T-helper 2 cell treated with Interferon-gamma antibody and Interleukin-4, amounts not matched to agents 5 μg/mL and 100 μg/mL, for 36 hours (primary cell): ENCODE measurements around the gene ZNF92.
"Not testable (repeated sequence)": the region's sequence is repeated elsewhere in the genome, so short reads cannot be mapped to it uniquely, and the experiment has no call there.

ENCODE experiments used
- DNase-seq: peaks from one replicate; pipeline ENCODE4 v3.0.0; 2021; ENCODE audit warnings: low spot score
- H3K27ac Mint-ChIP-seq: one replicate; pipeline ENCODE4 v1.8.0; 2021; ENCODE audit warnings: mild to moderate bottlenecking, mixed read lengths
- H3K27me3 Mint-ChIP-seq: one replicate; pipeline ENCODE4 v1.8.0; 2021; ENCODE audit warnings: low read depth, mixed read lengths
- H3K36me3 Mint-ChIP-seq: one replicate; pipeline ENCODE4 v1.8.0; 2021; ENCODE audit warnings: low read depth, mixed read lengths
- H3K4me1 Mint-ChIP-seq: one replicate; pipeline ENCODE4 v1.8.0; 2021; ENCODE audit warnings: low read depth, mixed read lengths
- H3K4me3 Mint-ChIP-seq: one replicate; pipeline ENCODE4 v1.8.0; 2022; ENCODE audit warnings: mild to moderate bottlenecking, moderate library complexity, mixed read lengths
- H3K9me3 Mint-ChIP-seq: one replicate; pipeline ENCODE4 v1.8.0; 2021; ENCODE audit warnings: mixed read lengths

The ZNF92 gene

DNA sequence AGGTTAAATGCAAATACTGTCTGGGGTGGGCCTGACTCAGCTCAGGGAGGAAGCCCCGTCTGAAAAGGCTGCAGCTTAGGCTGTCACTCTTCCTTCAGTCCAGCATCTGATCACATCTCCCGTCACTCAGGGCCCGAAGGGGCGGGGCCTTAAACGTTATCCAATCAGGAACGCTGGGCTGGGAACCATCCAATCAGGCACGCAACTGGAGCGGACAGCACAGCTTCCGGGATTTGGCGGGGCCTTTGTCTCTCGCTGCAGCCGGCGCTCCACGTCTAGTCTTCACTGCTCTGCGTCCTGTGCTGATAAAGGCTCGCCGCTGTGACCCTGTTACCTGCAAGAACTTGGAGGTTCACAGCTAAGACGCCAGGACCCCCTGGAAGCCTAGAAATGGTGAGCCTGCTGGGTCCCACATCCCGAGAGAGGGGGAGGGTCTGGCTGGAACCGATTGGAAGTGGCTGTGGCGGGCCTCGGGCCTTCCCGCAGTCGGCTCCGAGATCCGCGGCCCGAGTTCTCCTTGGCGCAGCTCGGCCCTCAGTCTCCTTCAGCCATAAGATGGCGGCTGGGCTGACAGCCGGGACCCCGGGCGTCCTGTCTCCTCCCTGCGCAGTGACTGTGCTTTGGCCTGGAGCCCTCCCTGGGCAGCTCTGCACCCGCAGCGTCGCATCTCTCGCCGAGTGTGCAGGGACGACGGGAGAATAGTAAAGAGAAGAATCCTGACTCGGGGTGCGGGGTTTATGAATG lies at the start of gene ZNF92:
ZNF92 (plus strand) TSS at position 248 of the 744 bp plus-strand sequence; CDS start at position 391, 143 bp downstream.
- H3K4me1 Mint-ChIP-seq: peaks cover 18% of the 10 kb centered on the region
- H3K9me3 Mint-ChIP-seq: no peaks in the 10 kb centered on the region
- H3K27me3 Mint-ChIP-seq: no peaks in the 10 kb centered on the region
- peak within 1 kb of the TSS; percentile 94 for H3K27ac Mint-ChIP-seq
- peaks cover 38% of the 10 kb centered on the region for H3K36me3 Mint-ChIP-seq
- peak within 1 kb of the TSS; percentile 97 for H3K4me3 Mint-ChIP-seq
- peak; percentile 97 for DNase-seq

DNA sequence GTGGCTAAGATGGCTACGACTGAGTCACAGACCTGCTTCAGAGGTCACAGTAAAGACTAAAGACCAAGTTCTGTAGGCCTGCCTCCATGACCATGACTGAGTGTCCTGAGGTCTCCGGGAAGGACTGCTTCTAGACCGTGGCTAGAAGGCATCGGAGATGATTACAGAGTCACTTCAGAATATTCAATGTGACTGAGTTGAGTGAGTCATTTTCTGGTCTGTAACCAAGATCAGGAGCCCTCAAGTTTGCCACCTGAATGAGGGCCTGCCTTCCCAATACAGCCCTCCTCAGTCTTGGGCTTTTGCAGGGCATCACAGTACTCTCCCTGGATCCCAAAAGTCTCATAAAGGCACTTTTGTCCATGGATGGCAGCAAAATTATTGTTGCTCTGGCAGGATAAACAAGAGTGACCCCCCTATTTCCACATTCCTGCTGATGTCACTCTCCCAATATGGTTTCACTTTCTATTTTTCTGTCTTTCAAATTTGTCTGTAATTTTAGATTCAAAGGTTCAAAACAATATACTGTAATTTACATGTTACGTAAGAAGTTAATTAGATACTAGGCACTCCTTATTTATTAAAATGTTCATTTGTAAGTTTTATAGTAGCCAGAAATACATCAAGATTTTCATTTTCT lies 47.7 kb upstream of the ZNF92 start:
- Mint-ChIP-seq H3K4me3 (no peak overlapping the region), H3K36me3 (no peaks in the 10 kb centered on the region), H3K4me1 (no peaks in the 10 kb centered on the region), H3K27me3 (no peaks in the 10 kb centered on the region), H3K9me3 (no peaks in the 10 kb centered on the region), H3K27ac (peak overlapping the region; percentile 50)
- no peak for DNase-seq

DNA sequence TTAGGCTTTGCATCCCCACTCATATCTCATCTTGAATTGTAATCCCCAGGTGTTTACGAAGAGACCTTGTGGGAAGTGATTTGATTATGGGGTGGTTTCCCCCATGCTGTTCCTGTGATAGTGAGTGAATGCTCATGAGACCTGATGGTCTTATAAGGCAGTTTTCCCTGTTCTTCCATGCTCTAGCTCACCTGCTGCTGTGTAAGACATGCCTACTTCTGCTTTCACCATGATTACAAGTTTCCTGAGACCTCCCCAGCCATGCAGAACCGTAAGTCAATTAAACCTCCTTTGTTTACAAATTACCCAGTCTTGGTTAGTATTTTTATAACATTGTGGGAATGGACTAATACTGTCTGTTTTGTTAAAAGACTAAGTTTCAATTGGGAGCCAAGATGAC lies 35.3 kb upstream of the ZNF92 start:
- Mint-ChIP-seq H3K36me3 (no peaks in the 10 kb centered on the region), H3K9me3 (peaks cover 2% of the 10 kb centered on the region), H3K27me3 (no peaks in the 10 kb centered on the region), H3K4me1 (no peaks in the 10 kb centered on the region), H3K4me3 (no peak overlapping the region), H3K27ac (no peak overlapping the region)
- no peak for DNase-seq

DNA sequence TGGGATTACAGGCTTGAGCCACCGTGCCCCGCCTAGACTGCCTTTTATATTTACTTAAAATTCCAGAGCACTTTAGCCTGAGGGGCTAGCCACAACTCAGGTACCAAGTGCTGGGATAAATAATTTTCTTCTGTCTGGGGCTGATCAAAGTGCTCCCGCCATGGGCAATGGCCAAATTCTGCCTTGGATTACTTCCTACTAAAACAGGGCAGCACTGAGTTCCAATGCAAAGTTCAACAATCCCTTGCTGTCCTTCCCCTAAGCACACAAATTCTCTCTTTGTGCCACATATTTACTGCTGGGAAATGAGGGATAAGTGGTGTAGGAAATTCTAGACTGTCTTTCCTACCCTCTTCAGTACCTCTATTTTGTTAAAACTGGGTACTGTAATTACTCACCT lies 34.4 kb upstream of the ZNF92 start:
- Mint-ChIP-seq H3K27me3 (no peaks in the 10 kb centered on the region), H3K4me1 (no peaks in the 10 kb centered on the region), H3K36me3 (no peaks in the 10 kb centered on the region), H3K9me3 (peaks cover 2% of the 10 kb centered on the region), H3K4me3 (no peak overlapping the region), H3K27ac (no peak overlapping the region)
- DNase-seq: no peak

DNA sequence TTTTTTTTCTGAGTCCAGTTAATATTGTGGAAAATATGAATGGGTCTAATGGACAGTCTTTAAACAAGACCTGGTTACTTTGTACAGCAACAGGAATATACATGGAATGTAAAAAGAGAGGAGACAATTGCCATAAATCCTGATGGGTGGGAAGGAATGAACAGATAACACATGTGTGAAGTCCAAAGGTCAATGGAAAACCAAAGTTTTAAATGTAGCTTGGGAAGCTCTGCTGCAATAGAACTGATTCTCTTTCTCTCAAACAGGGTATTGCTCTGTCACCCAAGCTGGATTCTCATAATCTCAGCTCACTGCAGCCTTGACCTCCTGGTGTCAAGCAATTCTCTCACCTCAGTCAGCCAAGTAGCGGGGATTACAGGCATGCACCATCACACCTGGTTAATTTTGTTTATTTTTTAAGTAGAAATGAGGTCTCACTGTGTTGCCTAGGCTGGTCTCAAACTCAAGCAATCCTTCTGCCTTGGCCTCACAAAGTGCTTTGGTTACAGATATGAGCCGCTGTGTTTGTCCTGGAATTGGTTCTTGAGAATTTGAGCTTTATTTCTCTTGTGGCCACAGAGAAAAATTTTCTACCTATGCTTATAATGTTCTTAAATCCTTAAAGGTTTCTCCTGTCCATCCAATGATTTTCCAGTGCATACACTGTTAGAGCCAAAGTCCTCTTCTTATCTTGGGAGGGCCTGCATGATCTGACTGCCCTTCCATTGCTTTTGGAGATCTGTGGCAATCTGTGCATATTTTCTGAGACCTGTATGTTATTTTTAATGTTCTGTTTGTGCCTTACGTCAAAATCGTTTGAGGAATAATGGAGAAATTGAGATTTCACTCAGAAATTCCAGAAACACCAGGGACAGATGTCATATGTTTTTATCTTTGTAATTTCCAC lies 30.7 kb upstream of the ZNF92 start:
- DNase-seq: no peak
- H3K4me3 Mint-ChIP-seq: no peak overlapping the region
- peaks cover 2% of the 10 kb centered on the region for H3K9me3 Mint-ChIP-seq
- no peaks in the 10 kb centered on the region for H3K4me1 Mint-ChIP-seq
- H3K36me3 Mint-ChIP-seq: no peaks in the 10 kb centered on the region
- H3K27me3 Mint-ChIP-seq: no peaks in the 10 kb centered on the region
- no peak overlapping the region for H3K27ac Mint-ChIP-seq

DNA sequence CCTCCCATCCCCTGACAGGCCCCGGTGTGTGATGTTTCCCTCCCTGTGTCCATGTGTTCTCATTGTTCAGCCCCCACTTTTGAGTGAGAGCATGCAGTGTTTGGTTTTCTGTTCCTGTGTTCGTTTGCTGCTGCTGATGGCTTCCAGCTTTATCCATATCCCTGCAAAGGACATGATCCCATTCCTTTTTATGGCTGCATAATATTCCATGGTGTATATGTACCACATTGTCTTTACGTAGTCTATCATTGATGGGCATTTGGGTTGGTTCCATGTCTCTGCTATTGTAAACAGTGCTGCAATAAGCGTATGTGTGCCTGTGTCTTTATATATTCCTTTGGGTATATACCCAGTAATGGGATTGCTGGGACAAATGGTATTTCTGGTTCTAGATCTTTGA lies 29.1 kb upstream of the ZNF92 start:
- not testable (repeated sequence) for H3K36me3 Mint-ChIP-seq, H3K4me3 Mint-ChIP-seq, DNase-seq, H3K27ac Mint-ChIP-seq, H3K9me3 Mint-ChIP-seq, H3K4me1 Mint-ChIP-seq, H3K27me3 Mint-ChIP-seq

DNA sequence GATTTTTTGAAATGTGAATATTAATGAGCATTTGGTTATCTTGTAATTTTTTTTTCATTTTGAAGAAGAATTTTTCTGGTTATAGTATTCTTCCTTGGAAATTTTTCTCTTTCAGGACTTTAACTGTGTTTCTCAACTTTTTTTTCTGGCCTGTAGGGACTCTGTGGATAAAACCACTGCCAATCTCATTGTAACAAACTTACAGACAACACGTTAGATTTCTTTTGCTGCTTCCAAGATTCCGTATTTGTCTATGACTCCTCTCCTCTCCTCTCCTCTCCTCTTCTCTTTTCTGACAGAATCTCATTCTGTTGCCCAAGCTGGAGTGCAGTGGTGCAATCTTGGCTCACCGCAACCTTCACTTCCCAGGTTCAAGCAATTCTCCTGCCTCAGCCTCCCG lies 19.4 kb upstream of the ZNF92 start:
- H3K36me3 Mint-ChIP-seq: peaks cover 1% of the 10 kb centered on the region
- no peak for DNase-seq
- no peaks in the 10 kb centered on the region for H3K27me3 Mint-ChIP-seq
- H3K4me3 Mint-ChIP-seq: no peak overlapping the region
- no peak overlapping the region for H3K27ac Mint-ChIP-seq
- H3K9me3 Mint-ChIP-seq: no peaks in the 10 kb centered on the region
- H3K4me1 Mint-ChIP-seq: no peaks in the 10 kb centered on the region

DNA sequence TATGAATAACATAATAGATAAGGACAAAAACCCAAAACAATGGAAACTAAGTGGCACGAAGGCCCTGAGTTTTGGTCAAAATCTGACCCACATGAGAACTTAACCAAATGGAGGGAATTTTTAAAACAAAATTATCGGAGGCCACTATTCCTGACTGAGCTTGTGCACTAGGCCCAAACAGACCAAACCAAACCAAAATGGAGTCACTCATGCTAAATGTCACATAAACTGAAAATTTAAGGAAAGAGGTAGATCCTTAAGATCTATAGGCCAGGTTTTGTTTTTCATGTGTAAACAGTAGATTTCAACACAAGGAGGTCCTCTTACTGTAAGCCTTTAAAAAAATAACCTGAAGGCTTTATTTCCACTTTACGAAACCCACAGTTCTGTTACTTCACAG lies 3.8 kb upstream of the ZNF92 start:
- Mint-ChIP-seq H3K4me1 (peaks cover 5% of the 10 kb centered on the region), H3K36me3 (peaks cover 8% of the 10 kb centered on the region), H3K27ac (no peak overlapping the region), H3K4me3 (no peak overlapping the region), H3K27me3 (no peaks in the 10 kb centered on the region), H3K9me3 (no peaks in the 10 kb centered on the region)
- DNase-seq: no peak

DNA sequence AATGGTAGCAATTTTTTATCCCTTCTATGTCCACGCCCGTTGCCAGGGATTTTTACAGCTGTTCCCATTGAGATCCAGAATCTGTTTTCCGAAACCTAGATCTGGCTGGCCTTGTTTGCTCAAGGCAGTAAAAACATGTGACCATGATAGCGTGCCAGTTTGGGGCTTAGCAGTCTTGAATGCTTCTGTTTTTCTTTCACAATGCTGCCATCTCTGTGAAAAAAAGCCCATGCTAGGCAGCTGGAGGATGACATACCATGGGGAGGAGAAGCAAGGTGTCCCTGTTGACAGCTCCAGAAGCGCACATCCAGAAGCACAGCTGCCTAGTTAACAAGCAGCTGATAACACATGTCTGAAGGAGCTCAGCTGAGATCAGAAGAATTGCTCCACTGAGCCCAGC lies 2.2 kb upstream of the ZNF92 start:
- Mint-ChIP-seq H3K27me3 (no peaks in the 10 kb centered on the region), H3K9me3 (no peaks in the 10 kb centered on the region), H3K4me1 (peaks cover 13% of the 10 kb centered on the region), H3K36me3 (peaks cover 19% of the 10 kb centered on the region), H3K4me3 (no peak overlapping the region), H3K27ac (no peak overlapping the region)
- no peak for DNase-seq

DNA sequence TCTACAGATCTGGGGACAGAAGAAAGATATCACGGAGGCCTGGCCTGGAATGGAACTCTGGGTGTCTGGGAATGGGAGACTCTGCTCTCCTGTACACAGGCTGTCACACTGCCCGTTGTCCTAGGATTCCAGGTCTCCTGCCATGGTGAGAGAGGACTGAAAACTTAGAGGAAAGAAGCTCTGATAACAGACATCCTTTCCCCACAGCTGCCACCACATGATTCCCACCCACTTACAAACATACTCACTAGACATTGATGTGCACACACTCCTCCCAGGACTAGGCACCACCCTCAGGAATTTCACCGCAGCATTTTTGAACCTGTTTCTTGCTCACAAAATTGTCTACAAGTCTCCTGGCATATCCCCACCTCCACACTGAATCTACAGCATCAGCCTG lies 5.7 kb downstream of the ZNF92 start:
- Mint-ChIP-seq H3K4me3 (no peak overlapping the region), H3K27me3 (no peaks in the 10 kb centered on the region), H3K27ac (no peak overlapping the region), H3K36me3 (peaks cover 71% of the 10 kb centered on the region), H3K9me3 (no peaks in the 10 kb centered on the region), H3K4me1 (peaks cover 33% of the 10 kb centered on the region)
- DNase-seq: no peak

DNA sequence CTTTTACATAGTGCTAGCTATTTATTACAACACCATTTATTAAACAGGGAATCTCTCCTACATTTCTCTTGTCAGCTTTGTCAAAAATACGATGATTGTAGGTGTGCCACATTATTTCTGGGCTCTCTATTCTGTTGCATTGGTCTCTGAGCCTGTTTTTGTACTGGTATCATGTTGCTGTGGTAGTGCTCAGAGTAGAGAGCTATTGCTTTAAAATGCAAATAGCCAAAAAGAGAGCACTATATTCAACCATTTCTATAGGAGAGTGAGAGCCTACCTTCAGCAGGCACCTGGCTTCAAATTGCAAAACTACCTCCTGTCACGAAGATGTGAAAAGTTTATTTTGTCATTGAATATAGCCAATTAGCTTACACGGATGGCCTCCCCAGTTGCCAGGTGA lies 8.1 kb downstream of the ZNF92 start:
- Mint-ChIP-seq H3K4me1 (peaks cover 23% of the 10 kb centered on the region), H3K36me3 (peaks cover 71% of the 10 kb centered on the region), H3K9me3 (no peaks in the 10 kb centered on the region), H3K27me3 (no peaks in the 10 kb centered on the region), H3K27ac (no peak overlapping the region), H3K4me3 (no peak overlapping the region)
- no peak for DNase-seq

DNA sequence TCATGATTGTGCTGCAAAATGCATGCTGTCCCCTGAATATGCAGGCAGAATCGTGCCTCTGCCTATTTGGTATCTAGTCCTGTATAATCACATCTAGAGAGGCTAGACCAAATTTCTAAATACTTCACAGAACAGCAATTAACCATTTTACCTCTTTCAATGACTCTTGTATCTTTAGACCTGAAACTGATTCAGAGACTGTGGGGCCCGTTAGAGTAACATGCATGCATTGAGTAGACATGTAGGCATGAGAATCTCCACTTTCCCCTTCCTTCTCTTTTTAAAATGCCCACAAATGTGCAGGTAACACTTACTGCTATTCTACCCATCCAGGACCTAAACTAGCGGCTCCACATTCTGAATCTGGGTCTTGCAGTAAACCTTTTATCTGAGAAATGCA lies 8.8 kb downstream of the ZNF92 start:
- Mint-ChIP-seq H3K27ac (no peak overlapping the region), H3K36me3 (peaks cover 67% of the 10 kb centered on the region), H3K4me3 (no peak overlapping the region), H3K27me3 (no peaks in the 10 kb centered on the region), H3K9me3 (peaks cover 3% of the 10 kb centered on the region), H3K4me1 (peaks cover 19% of the 10 kb centered on the region)
- DNase-seq: no peak

DNA sequence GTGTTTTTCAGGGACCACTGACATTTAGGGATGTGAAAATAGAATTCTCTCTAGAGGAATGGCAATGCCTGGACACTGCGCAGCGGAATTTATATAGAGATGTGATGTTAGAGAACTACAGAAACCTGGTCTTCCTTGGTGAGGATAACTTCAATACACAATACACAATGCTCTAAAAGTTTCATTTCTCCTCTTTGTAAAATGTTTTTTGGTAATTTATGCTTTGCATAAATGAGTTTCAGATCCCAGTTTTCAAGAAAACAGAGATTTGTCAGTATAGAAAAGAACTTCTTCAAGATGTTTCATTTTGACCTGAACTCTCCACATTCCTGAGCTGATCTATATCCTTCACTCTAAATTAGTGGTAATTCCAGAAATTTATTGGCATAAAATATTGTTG lies 14.2 kb downstream of the ZNF92 start:
- Mint-ChIP-seq H3K27me3 (no peaks in the 10 kb centered on the region), H3K4me1 (peaks cover 1% of the 10 kb centered on the region), H3K9me3 (peaks cover 20% of the 10 kb centered on the region), H3K36me3 (peaks cover 73% of the 10 kb centered on the region), H3K27ac (no peak overlapping the region), H3K4me3 (no peak overlapping the region)
- DNase-seq: no peak

DNA sequence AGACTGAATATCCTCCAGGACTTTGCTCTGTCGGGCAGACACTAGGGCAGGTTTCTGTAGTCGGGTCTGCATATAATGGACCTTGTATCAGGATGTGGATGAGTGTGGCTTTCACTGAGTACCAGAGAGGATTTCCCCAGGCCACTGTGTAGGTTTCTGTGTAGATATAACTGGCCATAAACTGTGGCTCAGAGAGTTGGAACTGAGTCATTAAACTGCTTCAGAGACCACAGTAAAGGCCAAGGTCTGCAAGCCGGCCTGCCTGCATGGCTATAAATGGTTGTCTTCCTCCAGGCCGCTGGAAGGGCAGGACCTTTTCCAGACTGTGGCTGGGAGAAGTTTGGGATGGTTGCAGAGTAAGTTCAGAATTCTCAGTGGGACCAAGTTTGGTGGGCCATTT lies 16.9 kb downstream of the ZNF92 start:
- H3K4me1 Mint-ChIP-seq: peaks cover 3% of the 10 kb centered on the region
- H3K4me3 Mint-ChIP-seq: no peak overlapping the region
- H3K27me3 Mint-ChIP-seq: no peaks in the 10 kb centered on the region
- no peak for DNase-seq
- peaks cover 36% of the 10 kb centered on the region for H3K9me3 Mint-ChIP-seq
- H3K36me3 Mint-ChIP-seq: peaks cover 79% of the 10 kb centered on the region
- no peak overlapping the region for H3K27ac Mint-ChIP-seq
